IMR-90 (cell line): Measurements from ENCODE around the gene D2HGDH. TPM values are rescaled to one million over a fixed set of nuclear protein-coding genes. Genes with fewer than 3 reads are reported as not detected.

Experiments used
- ATAC-seq: fragments of 200-7000 bp; cut with Tn5 transposase; 2 replicates; pipeline ENCODE4 v1.9.1; 2020; ENCODE audit warnings: low read depth, mild to moderate bottlenecking, moderate library complexity
- BruUV-seq: library from RNA; stranded (reverse); fragments of 400-500 nt; replicated peaks from 2 replicates; lab custom pipeline; 2021; lab: Mats Ljungman, UMichigan
- CTCF ChIA-PET: fragments of 300-600 bp; formaldehyde crosslinking; extraction: SDS; loops from one replicate; lab custom pipeline; 2021; ENCODE audit warnings: antibody characterized with exemption; lab: Yijun Ruan, JAX
- POLR2A ChIA-PET: fragments of 300-600 bp; sonication (Branson Sonifier 250); formaldehyde crosslinking; loops from one replicate; lab custom pipeline; 2022; ENCODE audit warnings: antibody characterized with exemption; ENCODE audit not compliant: unreplicated experiment; lab: Charles Lee
- DNase-seq: peaks from one replicate; pipeline ENCODE4 v3.0.0; 2013
- H2AFZ ChIP-seq: replicated peaks from 2 replicates; pipeline ENCODE3; 2013; ENCODE audit warnings: low read length, mild to moderate bottlenecking; ENCODE audit not compliant: poor library complexity
- H2AK5ac ChIP-seq: 2 replicates; pipeline ENCODE4 v1.6.1; 2013; ENCODE audit warnings: low read depth, low read length, inconsistent platforms
- H2AK9ac ChIP-seq: replicated peaks from 2 replicates; pipeline ENCODE3; 2013; ENCODE audit warnings: mild to moderate bottlenecking, low read depth, low read length, moderate library complexity; ENCODE audit not compliant: poor library complexity
- H2BK120ac ChIP-seq: 2 replicates; pipeline ENCODE4 v1.6.1; 2013; ENCODE audit warnings: low read depth, low read length, inconsistent platforms
- H2BK15ac ChIP-seq: 3 replicates; pipeline ENCODE4 v1.6.1; 2013; ENCODE audit warnings: low read depth, low read length, inconsistent platforms
- H2BK20ac ChIP-seq: 2 replicates; pipeline ENCODE4 v1.6.1; 2013; ENCODE audit warnings: low read depth, mild to moderate bottlenecking, inconsistent platforms, low read length, moderate library complexity
- H2BK5ac ChIP-seq: 2 replicates; pipeline ENCODE4 v1.6.1; 2013; ENCODE audit warnings: mild to moderate bottlenecking, low read depth, low read length, inconsistent platforms; ENCODE audit not compliant: poor library complexity, severe bottlenecking
- H3K14ac ChIP-seq: replicated peaks from 2 replicates; pipeline ENCODE4 v1.6.1; 2013; ENCODE audit warnings: low read depth, low read length, inconsistent platforms
- H3K18ac ChIP-seq: 2 replicates; pipeline ENCODE4 v1.6.1; 2013; ENCODE audit warnings: low read depth, low read length, control low read depth
- H3K23ac ChIP-seq: 2 replicates; pipeline ENCODE4 v1.6.1; 2013; ENCODE audit warnings: low read depth, low read length, inconsistent platforms
- H3K27ac ChIP-seq: 2 replicates; pipeline ENCODE4 v1.5.1; 2013; ENCODE audit warnings: mild to moderate bottlenecking, control low read depth, low read length; ENCODE audit not compliant: insufficient read depth
- H3K27me3 ChIP-seq: 2 replicates; pipeline ENCODE4 v1.6.1; 2013; ENCODE audit warnings: low read length; ENCODE audit not compliant: control insufficient read depth, insufficient read depth
- H3K36me3 ChIP-seq: 2 replicates; pipeline ENCODE4 v1.6.1; 2013; ENCODE audit warnings: low read length, mixed read lengths; ENCODE audit not compliant: control insufficient read depth, insufficient read depth
- H3K4ac ChIP-seq: 2 replicates; pipeline ENCODE4 v1.6.1; 2013; ENCODE audit warnings: low read depth, low read length, inconsistent platforms
- H3K4me1 ChIP-seq: 2 replicates; pipeline ENCODE4 v1.6.1; 2013; ENCODE audit warnings: low read length, mixed read lengths; ENCODE audit not compliant: control insufficient read depth, insufficient read depth
- H3K4me2 ChIP-seq: 2 replicates; pipeline ENCODE4 v1.6.1; 2013; ENCODE audit warnings: low read depth, mild to moderate bottlenecking, control low read depth, low read length, moderate library complexity
- H3K4me3 ChIP-seq: 2 replicates; pipeline ENCODE4 v1.5.1; 2013; ENCODE audit warnings: low read depth, mild to moderate bottlenecking, control low read depth, low read length, moderate library complexity; ENCODE audit not compliant: insufficient read depth
- H3K56ac ChIP-seq: 2 replicates; pipeline ENCODE4 v1.6.1; 2013; ENCODE audit warnings: low read length, inconsistent platforms; ENCODE audit not compliant: insufficient read depth; ENCODE audit errors: extremely low read depth
- H3K79me1 ChIP-seq, 2 experiments: 2 replicates each; pipeline ENCODE4 v1.6.1; 2013; ENCODE audit warnings: low read length in 2 of 2, inconsistent platforms in 1 of 2, low read depth in 1 of 2
- H3K9ac ChIP-seq: 2 replicates; pipeline ENCODE4 v1.6.1; 2013; ENCODE audit warnings: low read depth, low read length, control low read depth
- H3K9me1 ChIP-seq: 2 replicates; pipeline ENCODE4 v1.6.1; 2013; ENCODE audit warnings: low read length, inconsistent platforms; ENCODE audit not compliant: insufficient read depth
- H3K9me3 ChIP-seq: 2 replicates; pipeline ENCODE4 v1.6.1; 2013; ENCODE audit warnings: low read length; ENCODE audit not compliant: control insufficient read depth, insufficient read depth
- H4K20me1 ChIP-seq: 2 replicates; pipeline ENCODE4 v1.6.1; 2013; ENCODE audit warnings: low read length, inconsistent platforms; ENCODE audit not compliant: insufficient read depth
- H4K5ac ChIP-seq: 2 replicates; pipeline ENCODE4 v1.6.1; 2013; ENCODE audit warnings: mild to moderate bottlenecking, low read depth, low read length, control low read depth
- H4K8ac ChIP-seq, 2 experiments: 2 replicates each; pipeline ENCODE4 v1.6.1; 2013; ENCODE audit warnings: low read depth in 2 of 2, low read length in 2 of 2, control low read depth in 1 of 2, inconsistent platforms in 1 of 2
- H4K91ac ChIP-seq: 2 replicates; pipeline ENCODE4 v1.6.1; 2013; ENCODE audit warnings: low read depth, low read length, inconsistent platforms; ENCODE audit not compliant: insufficient read depth
- BHLHE40 ChIP-seq: fragments of 150-350 bp; IDR thresholded peaks from 2 replicates; pipeline ENCODE4 v1.6.1; 2016; ENCODE audit warnings: mild to moderate bottlenecking, low read depth, low read length
- CEBPB ChIP-seq: IDR thresholded peaks from 2 replicates; pipeline ENCODE4 v1.6.1; 2012; ENCODE audit warnings: low read depth, low read length, improper control_type of control experiment
- CHD1 ChIP-seq: IDR thresholded peaks from 2 replicates; pipeline ENCODE4 v1.6.1; 2012; ENCODE audit warnings: low read depth, low read length, improper control_type of control experiment
- ELK1 ChIP-seq: fragments of 150-350 bp; IDR thresholded peaks from 2 replicates; pipeline ENCODE4 v1.6.1; 2016; ENCODE audit warnings: low read depth, mild to moderate bottlenecking, low read length, moderate library complexity, borderline replicate concordance
- MAFK ChIP-seq: IDR thresholded peaks from 2 replicates; pipeline ENCODE4 v1.6.1; 2012; ENCODE audit warnings: low read depth, low read length, improper control_type of control experiment
- MAZ ChIP-seq: IDR thresholded peaks from 2 replicates; pipeline ENCODE4 v1.6.1; 2012; ENCODE audit warnings: low read depth, mild to moderate bottlenecking, low read length, improper control_type of control experiment, moderate library complexity, borderline replicate concordance
- MXI1 ChIP-seq: IDR thresholded peaks from 2 replicates; pipeline ENCODE4 v1.6.1; 2012; ENCODE audit warnings: low read depth, mild to moderate bottlenecking, low read length, moderate library complexity, borderline replicate concordance
- POLR2A ChIP-seq: IDR thresholded peaks from 2 replicates; pipeline ENCODE4 v1.6.1; 2012; ENCODE audit warnings: mild to moderate bottlenecking, low read depth, low read length
- RAD21 ChIP-seq: IDR thresholded peaks from 2 replicates; pipeline ENCODE4 v1.6.1; 2012; ENCODE audit warnings: low read length, improper control_type of control experiment
- RCOR1 ChIP-seq: IDR thresholded peaks from 2 replicates; pipeline ENCODE4 v1.6.1; 2012; ENCODE audit warnings: mild to moderate bottlenecking, low read length, improper control_type of control experiment; ENCODE audit not compliant: insufficient replicate concordance
- RFX5 ChIP-seq: IDR thresholded peaks from 2 replicates; pipeline ENCODE4 v1.8.0; 2012; ENCODE audit warnings: low read depth, mild to moderate bottlenecking, low read length, moderate library complexity
- USF2 ChIP-seq: fragments of 150-350 bp; IDR thresholded peaks from 2 replicates; pipeline ENCODE4 v1.6.1; 2017; ENCODE audit warnings: mild to moderate bottlenecking, antibody characterized with exemption, low read length, low read depth
- WGBS, 2 experiments: methylation state at CpG; one replicate each; pipeline versions ENCODE4 v1.1.5 to v1.1.7; 2013; ENCODE audit warnings: missing lambda C conversion rate in 2 of 2; ENCODE audit not compliant: insufficient read length in 1 of 2; ENCODE audit errors: extremely low coverage in 2 of 2; 5-methylcytosine and 5-hydroxymethylcytosine counted together
- dilution Hi-C: fragments of 300-500 bp; cut with HindIII; formaldehyde crosslinking; loops from one replicate; pipeline ENCODE4 v1.14.3; 2018; ENCODE audit warnings: low sequenced_read_pairs; ENCODE audit not compliant: unreplicated experiment
- in situ Hi-C: fragments of 300-500 bp; cut with MboI; formaldehyde crosslinking; loops from 3 replicates; pipeline ENCODE4 v1.14.3; 2019; ENCODE audit warnings: low sequenced_read_pairs, inconsistent platforms, mixed read lengths
- intact Hi-C: fragments of 100-400 bp; cut with micrococcal nuclease; formaldehyde crosslinking; loops from 2 replicates; pipeline ENCODE4 v1.10.0; 2022
- polyA plus RNA-seq, 3 experiments: library from polyadenylated mRNA; depleted of rRNA; stranded (reverse); fragments of >200 nt; gene quantifications; 2 replicates each; pipeline ENCODE4 v1.2.3, GENCODE V29; 2012; ENCODE audit warnings: low replicate concordance in 1 of 3
- total RNA-seq: library from RNA; depleted of rRNA; stranded (reverse); fragments of >200 nt; gene quantifications from 2 replicates; pipeline ENCODE4 v1.2.3, GENCODE V29; 2012

Gene D2HGDH
- total and polyA plus RNA-seq, 2 of the 4 experiments (the other 2 are of a cell fraction), result 6.3 to 22.1 TPM

- H2BK15ac ChIP-seq, result no peak overlapping the region
- H3K4me2 ChIP-seq, result no peak overlapping the region; the same call in 1 of the 2 replicates
- no peaks in the 10 kb centered on the region; the same call in 1 of the 2 replicates for H3K27me3 ChIP-seq
- H3K14ac ChIP-seq, result no peak overlapping the region
- H3K18ac ChIP-seq, result no peak overlapping the region
- H3K27ac ChIP-seq, result no peak overlapping the region
- no peak for TF ChIP-seq USF2
- TF ChIP-seq ELK1, result no peak
- no peak for TF ChIP-seq RCOR1
- no peak for TF ChIP-seq POLR2A
- TF ChIP-seq MAZ, result no peak
- TF ChIP-seq BHLHE40, result no peak
- no peak for TF ChIP-seq RAD21
- TF ChIP-seq CEBPB, result no peak
- TF ChIP-seq MXI1, result no peak
- no peak for TF ChIP-seq RFX5
- TF ChIP-seq MAFK, result no peak
- TF ChIP-seq CHD1, result no peak
- no TSS peak for BruUV-seq
- H4K91ac ChIP-seq, result no peak overlapping the region
- peak overlapping the region; percentile 82 for H2AK9ac ChIP-seq
- dilution Hi-C loops (no loop called here), in situ Hi-C loops (no loop called here), intact Hi-C loops (no loop called here)
- no peak overlapping the region for H3K23ac ChIP-seq
- H3K4me1 ChIP-seq, result peaks cover 12% of the 10 kb centered on the region
- no peak overlapping the region for H2AK5ac ChIP-seq
- no peaks in the 10 kb centered on the region for H3K9me1 ChIP-seq
- no peaks in the 10 kb centered on the region; the same call in 1 of the 2 replicates for H4K20me1 ChIP-seq
- H2BK5ac ChIP-seq, result no peak overlapping the region
- no peak overlapping the region for H3K56ac ChIP-seq
- H3K4ac ChIP-seq, result no peak overlapping the region
- ChIA-PET CTCF (no interaction called here), POLR2A (no interaction called here)
- ATAC-seq (peak; percentile 2), DNase-seq (no peak)
- no peak overlapping the region for H4K5ac ChIP-seq
- no peaks in the 10 kb centered on the region for H3K36me3 ChIP-seq
- H3K9me3 ChIP-seq, result no peaks in the 10 kb centered on the region
- no peak overlapping the region for H2BK20ac ChIP-seq
- H2BK120ac ChIP-seq, result no peak overlapping the region
- WGBS, 2 experiments, result 88% methylated on average over 15 of the region's 34 CpGs; no CpG with 5 or more reads in 1 of the 2 experiments
- H4K8ac ChIP-seq, result 0 out of 4 replicates have a peak overlapping the region, but pooled peaks of 1 of the 2 experiments have one; percentile 7
- no peak overlapping the region for H3K9ac ChIP-seq
- H3K79me1 ChIP-seq, result no peaks in the 10 kb centered on the region
- H3K4me3 ChIP-seq, result no peak overlapping the region
- H2AFZ ChIP-seq, result peak overlapping the region; percentile 69
Observed at GRCh38 chr2:241775223-241776177, 41.1 kb downstream of the D2HGDH start.
